PC-3 (cell line): Measurements from ENCODE around the gene SLC6A4. TPM values are rescaled to one million over a fixed set of nuclear protein-coding genes. Genes with fewer than 3 reads are reported as not detected.

Experiments used
- ATAC-seq: fragments of 200-7000 bp; cut with Tn5 transposase; 2 replicates; pipeline ENCODE4 v1.9.1; 2020; ENCODE audit warnings: mild to moderate bottlenecking, moderate library complexity
- Bru-seq: library from RNA; stranded (reverse); fragments of 400-500 nt; gene quantifications from one replicate; lab custom pipeline; 2021; lab: Mats Ljungman, UMichigan
- BruChase-seq, 2 experiments: library from RNA; stranded (reverse); fragments of 400-500 nt; gene quantifications; one replicate each; lab custom pipeline; 2021; lab: Mats Ljungman, UMichigan
- BruUV-seq: library from RNA; stranded (reverse); fragments of 400-500 nt; replicated peaks from 2 replicates; lab custom pipeline; 2021; lab: Mats Ljungman, UMichigan
- CTCF ChIA-PET: fragments of 300-600 bp; sonication (Branson Sonifier 250); formaldehyde crosslinking; loops from one replicate; lab custom pipeline; 2022; ENCODE audit warnings: antibody characterized with exemption; lab: Charles Lee
- POLR2A ChIA-PET: fragments of 300-600 bp; sonication (Branson Sonifier 250); formaldehyde crosslinking; loops from one replicate; lab custom pipeline; 2022; ENCODE audit warnings: antibody characterized with exemption; ENCODE audit not compliant: unreplicated experiment; lab: Charles Lee
- DNase-seq: peaks from one replicate; pipeline ENCODE4 v3.0.0-alpha.2; 2015
- H2AFZ ChIP-seq: fragments of 300-600 bp; sonication (generic); 2 replicates; pipeline ENCODE4 v1.6.0; 2016; ENCODE audit warnings: antibody characterized with exemption, low read length
- H3F3A ChIP-seq: fragments of 300-600 bp; sonication (generic); one replicate; pipeline ENCODE4 v1.6.0; 2017; ENCODE audit warnings: antibody characterized with exemption, low read length, control low read depth, mild to moderate bottlenecking; ENCODE audit not compliant: unreplicated experiment
- H3K27ac ChIP-seq: fragments of 300-600 bp; sonication (generic); 2 replicates; pipeline ENCODE4 v1.5.1; 2016; ENCODE audit warnings: mild to moderate bottlenecking, low read length
- H3K27me3 ChIP-seq: fragments of 300-600 bp; sonication (generic); 2 replicates; pipeline ENCODE4 v1.6.1; 2016; ENCODE audit warnings: low read length, mixed read lengths
- H3K36me3 ChIP-seq: fragments of 300-600 bp; sonication (generic); 2 replicates; pipeline ENCODE4 v1.6.1; 2016; ENCODE audit warnings: low read depth, mixed run types, low read length, mixed read lengths
- H3K4me1 ChIP-seq: fragments of 300-600 bp; sonication (generic); 2 replicates; pipeline ENCODE4 v1.5.1; 2016; ENCODE audit warnings: low read length; ENCODE audit not compliant: insufficient read depth
- H3K4me2 ChIP-seq: fragments of 300-600 bp; sonication (generic); 2 replicates; pipeline ENCODE4 v1.6.0; 2016; ENCODE audit warnings: low read length
- H3K4me3 ChIP-seq: fragments of 300-600 bp; sonication (generic); 2 replicates; pipeline ENCODE4 v1.5.1; 2016; ENCODE audit warnings: mild to moderate bottlenecking, low read length, mixed read lengths
- H3K79me2 ChIP-seq: fragments of 300-600 bp; sonication (generic); 2 replicates; pipeline ENCODE4 v1.6.1; 2017; ENCODE audit warnings: low read length, mixed read lengths
- H3K9ac ChIP-seq: fragments of 300-600 bp; sonication (generic); 2 replicates; pipeline ENCODE4 v1.6.0; 2016; ENCODE audit warnings: mild to moderate bottlenecking, low read length
- H3K9me2 ChIP-seq: fragments of 300-600 bp; sonication (generic); replicated peaks from 2 replicates; pipeline ENCODE4 v1.6.1; 2016; ENCODE audit warnings: mixed run types, low read length, mixed read lengths
- H3K9me3 ChIP-seq: fragments of 300-600 bp; sonication (generic); 2 replicates; pipeline ENCODE4 v1.6.1; 2016; ENCODE audit warnings: low read length, mixed read lengths
- H4K20me1 ChIP-seq: fragments of 300-600 bp; sonication (generic); 2 replicates; pipeline ENCODE4 v1.6.1; 2016; ENCODE audit warnings: low read length, mixed read lengths
- EZH2 ChIP-seq: fragments of 300-600 bp; sonication (generic); IDR thresholded peaks from one replicate; pipeline ENCODE4 v1.6.1; 2017; ENCODE audit warnings: antibody characterized with exemption, mild to moderate bottlenecking, low read length; ENCODE audit not compliant: unreplicated experiment
- EZH2phosphoT487 ChIP-seq: fragments of 300-600 bp; sonication (generic); IDR thresholded peaks from 2 replicates; pipeline ENCODE4 v1.6.1; 2018; ENCODE audit warnings: mild to moderate bottlenecking, antibody characterized with exemption, low read length, borderline replicate concordance
- intact Hi-C: fragments of 100-400 bp; cut with micrococcal nuclease; formaldehyde crosslinking; loops from 2 replicates; pipeline ENCODE4 v1.9.0; 2023
- long read RNA-seq: library from polyadenylated mRNA; unstranded; transcript quantifications from one replicate; pipeline ENCODE4 v2.0.0, GENCODE V29; 2021; ENCODE audit not compliant: unreplicated experiment
- total RNA-seq: library from RNA; depleted of rRNA; stranded (reverse); fragments of >200 nt; gene quantifications from 2 replicates; pipeline ENCODE4 v1.2.3, GENCODE V29; 2014; rRNA removed
- TF ChIP-seq, protein P1 (sequence below): fragments of 300-600 bp; sonication (generic); conservative IDR thresholded peaks from 2 replicates; pipeline ENCODE4 v1.5.1; 2017; ENCODE audit warnings: antibody characterized with exemption, low read depth, mild to moderate bottlenecking, low read length

SLC6A4 gene
- not detected in 2 replicates for total RNA-seq
- Bru-seq, nascent RNA = percentile 7 among the genes with signal in this experiment
- BruChase-seq, experiment 1, labeled RNA remaining after a 6-hour chase = percentile 8 among the genes with signal in this experiment
- percentile 10 among the genes with signal in this experiment for BruChase-seq, experiment 2, labeled RNA remaining after a 2-hour chase
- long read RNA-seq = 0 reads

DNA sequence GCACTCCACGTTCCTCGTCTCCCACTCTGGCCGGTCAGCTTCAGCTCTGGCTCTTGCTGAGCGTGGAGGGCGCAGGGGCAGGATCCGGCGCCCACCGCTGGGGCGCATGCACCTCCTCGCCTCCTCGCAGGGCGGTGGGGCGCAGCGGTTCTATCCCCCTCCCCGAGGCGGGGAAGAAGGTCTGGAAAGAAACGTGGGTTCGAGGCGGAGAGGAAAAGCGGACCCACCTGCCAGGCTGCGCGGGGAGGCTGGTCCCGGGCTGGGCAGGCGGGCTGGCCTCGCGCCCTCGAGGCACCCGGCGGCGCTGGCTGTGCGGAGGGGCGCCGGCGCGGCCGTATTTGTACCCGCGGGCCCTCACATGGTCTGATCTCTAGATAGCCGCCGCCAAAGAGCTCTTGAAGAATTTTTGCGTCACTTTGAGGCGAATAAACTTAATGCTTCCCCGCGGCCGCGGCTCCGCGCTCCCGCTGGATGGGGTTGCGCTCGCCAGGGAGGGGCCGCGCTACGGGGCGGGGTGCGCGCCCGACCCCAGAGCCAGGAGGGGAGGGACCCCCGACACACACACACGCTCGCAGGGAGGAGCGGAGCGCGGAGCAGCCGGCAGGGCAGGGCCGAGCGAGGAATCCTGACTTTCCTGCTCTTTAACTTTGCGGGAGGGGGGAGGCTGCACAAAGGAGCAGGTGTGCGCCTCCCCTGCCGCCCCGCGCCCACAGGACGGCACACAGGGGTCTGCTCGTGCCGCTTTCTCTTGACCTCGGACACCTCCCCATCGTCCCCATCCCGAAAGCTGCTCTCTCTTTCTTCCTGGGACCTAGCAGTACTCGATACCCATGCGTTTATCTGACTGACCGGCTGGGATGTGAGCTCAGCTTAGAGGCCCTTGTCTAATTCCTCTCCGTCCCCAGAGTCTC lies at the start of gene SLC6A4:
TSS of gene SLC6A4 (minus strand) at position 312 of the 911 bp plus-strand sequence. CDS start 13,739 bp downstream, outside the sequence.
- H3K9ac ChIP-seq = no peak within 1 kb of the TSS
- H3K79me2 ChIP-seq = no peaks in the 10 kb centered on the region
- peak within 1 kb of the TSS; percentile 70 for H3K4me2 ChIP-seq
- DNase-seq (no peak), ATAC-seq (0 out of 2 replicates have a peak, but pooled peaks have one; percentile 29)
- H4K20me1 ChIP-seq = no peaks in the 10 kb centered on the region
- no peaks in the 10 kb centered on the region for H3K9me3 ChIP-seq
- peaks cover 40% of the 10 kb centered on the region for H3K27me3 ChIP-seq
- peak within 1 kb of the TSS; percentile 54 for H2AFZ ChIP-seq
- POLR2A ChIA-PET = no interaction called here
- no peaks in the 10 kb centered on the region for H3K36me3 ChIP-seq
- no peak within 1 kb of the TSS for H3K27ac ChIP-seq
- peak within 1 kb of the TSS; percentile 46; the same call in 1 of the 2 replicates for H3K4me3 ChIP-seq
- intact Hi-C loops = loop anchor here (1.0 to 2.0 kb wide), 2 partner anchors 110 to 131 kb away; no protein-coding TSS in a partner anchor
- no peaks in the 10 kb centered on the region for H3K4me1 ChIP-seq
- H3K9me2 ChIP-seq = no peaks in the 10 kb centered on the region
- CTCF ChIA-PET = interaction anchor here (0.6 to 0.7 kb wide), 2 partner anchors 76 to 140 kb away, joined by 3 read pairs; no protein-coding TSS in a partner anchor
- no TSS peak for BruUV-seq
- TF ChIP-seq, protein P1, sequence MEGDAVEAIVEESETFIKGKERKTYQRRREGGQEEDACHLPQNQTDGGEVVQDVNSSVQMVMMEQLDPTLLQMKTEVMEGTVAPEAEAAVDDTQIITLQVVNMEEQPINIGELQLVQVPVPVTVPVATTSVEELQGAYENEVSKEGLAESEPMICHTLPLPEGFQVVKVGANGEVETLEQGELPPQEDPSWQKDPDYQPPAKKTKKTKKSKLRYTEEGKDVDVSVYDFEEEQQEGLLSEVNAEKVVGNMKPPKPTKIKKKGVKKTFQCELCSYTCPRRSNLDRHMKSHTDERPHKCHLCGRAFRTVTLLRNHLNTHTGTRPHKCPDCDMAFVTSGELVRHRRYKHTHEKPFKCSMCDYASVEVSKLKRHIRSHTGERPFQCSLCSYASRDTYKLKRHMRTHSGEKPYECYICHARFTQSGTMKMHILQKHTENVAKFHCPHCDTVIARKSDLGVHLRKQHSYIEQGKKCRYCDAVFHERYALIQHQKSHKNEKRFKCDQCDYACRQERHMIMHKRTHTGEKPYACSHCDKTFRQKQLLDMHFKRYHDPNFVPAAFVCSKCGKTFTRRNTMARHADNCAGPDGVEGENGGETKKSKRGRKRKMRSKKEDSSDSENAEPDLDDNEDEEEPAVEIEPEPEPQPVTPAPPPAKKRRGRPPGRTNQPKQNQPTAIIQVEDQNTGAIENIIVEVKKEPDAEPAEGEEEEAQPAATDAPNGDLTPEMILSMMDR = no peak
- TF ChIP-seq EZH2phosphoT487 (peak; percentile 16; the same call in 1 of the 2 replicates), EZH2 (peak; percentile 46)
- no peaks in the 10 kb centered on the region for H3F3A ChIP-seq

DNA sequence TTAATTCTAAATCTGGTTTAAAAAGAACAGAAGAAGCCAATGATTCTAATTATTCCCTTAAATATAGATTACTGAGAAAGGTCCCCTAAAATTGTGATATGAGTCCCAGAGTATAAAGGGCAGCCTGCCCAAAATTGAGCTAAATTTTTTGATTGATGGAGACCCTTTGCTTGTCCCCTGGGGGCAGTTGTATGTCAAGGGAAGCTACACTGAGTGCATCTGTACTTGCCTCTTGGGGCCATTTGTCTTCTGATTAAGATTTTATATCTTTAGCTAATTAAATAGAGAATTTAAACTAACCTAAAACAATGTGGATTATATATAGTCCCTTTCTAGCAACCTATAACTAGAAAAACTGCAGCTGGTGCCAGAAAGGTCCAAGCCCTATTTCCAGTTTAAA lies 43.7 kb upstream of the SLC6A4 start:
- intact Hi-C loops = no loop called here
- Histone ChIP-seq H3K9me3 (no peaks in the 10 kb centered on the region), H3K9me2 (no peaks in the 10 kb centered on the region), H3K27me3 (no peaks in the 10 kb centered on the region), H3K4me3 (no peak overlapping the region), H2AFZ (no peak overlapping the region), H3K4me1 (no peaks in the 10 kb centered on the region), H3K27ac (no peak overlapping the region), H4K20me1 (no peaks in the 10 kb centered on the region), H3F3A (no peaks in the 10 kb centered on the region), H3K79me2 (no peaks in the 10 kb centered on the region), H3K4me2 (no peak overlapping the region), H3K9ac (no peak overlapping the region), H3K36me3 (peaks cover 2% of the 10 kb centered on the region; the same call in 1 of the 2 replicates)
- BruUV-seq = no TSS peak
- ATAC-seq (no peak), DNase-seq (no peak)
- CTCF ChIA-PET = interaction anchor here (0.6 kb wide), 1 partner anchor 30 kb away, joined by 6 read pairs; no protein-coding TSS in a partner anchor
- TF ChIP-seq EZH2phosphoT487 (no peak), EZH2 (no peak)
- TF ChIP-seq, protein P1 = no peak
- POLR2A ChIA-PET = interaction anchor here (0.6 kb wide), 1 partner anchor 154 kb away, joined by 4 read pairs; no protein-coding TSS in a partner anchor
